Measurements from ENCODE around the gene MAPKAP1.

The MAPKAP1 gene

GRCh38 chr9:125558453-125559092 is 148.4 kb downstream of the MAPKAP1 start:
- no peak for DNase-seq

GRCh38 chr9:125556046-125556721 is 150.8 kb downstream of the MAPKAP1 start:
- no peak for DNase-seq

- no peak for DNase-seq
Observed at GRCh38 chr9:125554726-125555125, 152.3 kb downstream of the MAPKAP1 start.

- DNase-seq: no peak
Observed at GRCh38 chr9:125551781-125552180, 155.2 kb downstream of the MAPKAP1 start.

GRCh38 chr9:125549891-125550885 is 156.8 kb downstream of the MAPKAP1 start:
- no peak for DNase-seq

- DNase-seq: no peak
Observed at GRCh38 chr9:125549465-125549871, 157.5 kb downstream of the MAPKAP1 start.

- no peak for DNase-seq
Observed at GRCh38 chr9:125549039-125549438, 158.0 kb downstream of the MAPKAP1 start.

GRCh38 chr9:125548141-125548540 is 158.9 kb downstream of the MAPKAP1 start:
- DNase-seq: no peak

GRCh38 chr9:125547368-125547767 is 159.6 kb downstream of the MAPKAP1 start:
- no peak for DNase-seq

- no peak for DNase-seq
Observed at GRCh38 chr9:125545845-125546244, 161.2 kb downstream of the MAPKAP1 start.

- DNase-seq: no peak
Observed at GRCh38 chr9:125544988-125545651, 161.9 kb downstream of the MAPKAP1 start.

GRCh38 chr9:125544484-125544883 is 162.5 kb downstream of the MAPKAP1 start:
- no peak for DNase-seq

- peak; percentile 4 for DNase-seq
Observed at GRCh38 chr9:125541840-125542243, 165.2 kb downstream of the MAPKAP1 start.

- no peak for DNase-seq
Observed at GRCh38 chr9:125540497-125540896, 166.5 kb downstream of the MAPKAP1 start.

- peak; percentile 18 for DNase-seq
Observed at GRCh38 chr9:125538092-125538473, 168.9 kb downstream of the MAPKAP1 start.

- DNase-seq: no peak
Observed at GRCh38 chr9:125537442-125538091, 169.4 kb downstream of the MAPKAP1 start.

GRCh38 chr9:125536776-125537175 is 170.2 kb downstream of the MAPKAP1 start:
- DNase-seq: no peak

GRCh38 chr9:125536167-125536772 is 170.7 kb downstream of the MAPKAP1 start:
- DNase-seq: no peak

- DNase-seq: no peak
Observed at GRCh38 chr9:125534971-125535701, 171.9 kb downstream of the MAPKAP1 start.

GRCh38 chr9:125532812-125533594 is 174.0 kb downstream of the MAPKAP1 start:
- no peak for DNase-seq
